22Rv1 (cell line): ENCODE results near the gene ZSCAN1.

Experiments used
- H3K27ac ChIP-seq: fragments of 450-650 bp; 2 replicates; pipeline ENCODE4 v1.5.1; 2017
- CTCF ChIP-seq: fragments of 450-650 bp; IDR thresholded peaks from 2 replicates; pipeline ENCODE4 v1.5.1; 2017; ENCODE audit warnings: mild to moderate bottlenecking
- ZFX ChIP-seq: fragments of 450-650 bp; IDR thresholded peaks from 2 replicates; pipeline ENCODE4 v1.6.1; 2017; ENCODE audit warnings: antibody characterized with exemption, borderline replicate concordance

The ZSCAN1 gene

GRCh38 chr19:58040751-58041525 lies 7.1 kb downstream of the ZSCAN1 start:
- TF ChIP-seq CTCF (no peak), ZFX (no peak)
- H3K27ac ChIP-seq: no peak overlapping the region

- H3K27ac ChIP-seq: no peak overlapping the region
- TF ChIP-seq ZFX (no peak), CTCF (no peak)
These were observed 8.9 kb downstream of the ZSCAN1 start for GRCh38 chr19:58042495-58043340.

- no peak overlapping the region for H3K27ac ChIP-seq
- no peak for TF ChIP-seq ZFX
- no peak for TF ChIP-seq CTCF
These were observed 10.6 kb downstream of the ZSCAN1 start for GRCh38 chr19:58044391-58044790.

- TF ChIP-seq ZFX (no peak), CTCF (no peak)
- no peak overlapping the region for H3K27ac ChIP-seq
These were observed 11.1 kb downstream of the ZSCAN1 start for GRCh38 chr19:58044886-58045285.

GRCh38 chr19:58045411-58046050 lies 11.7 kb downstream of the ZSCAN1 start:
- H3K27ac ChIP-seq: no peak overlapping the region
- TF ChIP-seq CTCF (no peak), ZFX (no peak)

- H3K27ac ChIP-seq: no peak overlapping the region
- TF ChIP-seq ZFX (no peak), CTCF (no peak)
These were observed 13.0 kb downstream of the ZSCAN1 start for GRCh38 chr19:58046856-58047255.
